ENCODE results near the gene ZBTB45. TPM values are rescaled to one million over a fixed set of nuclear protein-coding genes. Genes with fewer than 3 reads are reported as not detected.
A peak's percentile ranks its signal among the peaks of the same experiment; 100 is the strongest.

The ZBTB45 gene
- total and polyA plus RNA-seq, 10 of the 15 experiments (the other 5 are each of a cell fraction or from before 2014, with no cell fraction given) = 0.29 to 17.2 (median 4.2) TPM

DNA sequence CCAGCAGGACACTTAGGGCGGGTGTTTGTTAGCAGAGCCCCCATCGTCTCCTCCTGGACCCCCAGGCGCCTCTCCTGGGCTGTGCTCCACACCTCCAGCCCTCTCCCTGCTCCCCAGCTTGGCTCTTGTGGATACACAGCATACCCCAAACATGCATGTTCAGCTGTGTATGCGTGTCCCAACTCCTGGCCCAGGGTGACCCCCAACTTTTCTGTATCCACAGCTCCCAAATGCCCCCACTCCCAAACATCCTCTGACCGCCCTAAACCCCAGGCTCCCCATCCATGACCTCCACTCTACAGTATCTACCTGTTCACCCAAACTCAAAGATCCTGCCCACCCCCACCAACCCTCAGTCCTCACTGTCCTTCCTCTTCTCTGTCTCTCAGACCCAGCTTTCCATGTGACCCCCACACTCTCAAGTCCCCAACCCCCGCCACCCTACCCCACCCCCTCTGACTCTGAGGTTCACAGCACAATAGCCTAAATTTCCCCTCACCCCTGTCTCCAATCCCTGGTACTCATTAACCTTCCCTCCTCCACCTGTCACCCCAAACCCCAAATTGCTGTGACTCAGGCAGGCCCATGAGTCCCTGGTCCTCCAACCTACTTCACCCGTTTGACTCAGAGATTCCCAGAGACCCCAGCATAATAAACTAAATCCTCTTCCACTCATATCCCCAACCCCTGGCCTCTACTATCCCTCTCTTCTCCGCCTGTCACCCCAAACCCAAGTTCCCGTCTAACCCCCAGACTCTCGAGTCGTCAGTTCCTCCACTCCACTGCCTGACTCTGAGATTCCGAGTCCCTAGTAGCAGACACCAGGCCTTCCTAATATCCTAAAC is 37.8 kb upstream of the ZBTB45 start:
- Histone ChIP-seq H3K36me3 (ENCODE audit: control insufficient read depth in 2 of 2, insufficient read depth in 2 of 2, low read length in 1 of 2) (peaks cover 5 to 7% of the 10 kb centered on the region in 2 experiments; a peak in 3 of 4 replicates), H3K4me1 (ENCODE audit: control insufficient read depth, insufficient read depth, low read length) (peaks cover 43% of the 10 kb centered on the region), H3K27me3 (replicated peaks in 1 of 2; ENCODE audit: control insufficient read depth in 2 of 2, insufficient read depth in 2 of 2, low read length in 1 of 2) (no peaks in the 10 kb centered on the region), H3K4me2 (ENCODE audit: control insufficient read depth, insufficient read depth) (peak overlapping the region; percentile 96), H2AFZ (ENCODE audit: control insufficient read depth, low read depth, low read length) (no peak overlapping the region), H3K9ac (ENCODE audit: control insufficient read depth, insufficient read depth, low read length) (peak overlapping the region; percentile 97), H3K9me3 (replicated peaks; ENCODE audit: control insufficient read depth, insufficient read depth, low read length) (no peaks in the 10 kb centered on the region), H3K79me2 (ENCODE audit: control insufficient read depth, insufficient read depth, low read length) (peaks cover 45% of the 10 kb centered on the region), H3K4me3 (peak overlapping the region; percentile 99), H4K20me1 (ENCODE audit: control insufficient read depth, insufficient read depth) (no peaks in the 10 kb centered on the region), H3K27ac (ENCODE audit: control insufficient read depth, insufficient read depth) (peak overlapping the region; percentile 86)
- DNase-seq (ENCODE audit: low read depth, low spot score) (no peak), ATAC-seq (no peak), FAIRE-seq (no peak)
- no TSS peak for BruUV-seq (replicated peaks)
- WGBS (ENCODE audit: insufficient coverage, insufficient replicate concordance, low lambda C conversion rate, missing lambda C conversion rate) = 0% methylated on average over 12 of the region's 12 CpGs
- ChIA-PET POLR2A (interaction anchor here (0.6 to 2.5 kb wide), 7 partner anchors 10 to 38 kb away, joined by 3 to 16 read pairs (median 3); partner anchors contain the start of genes MZF1 and ZBTB45), RAD21 (ENCODE audit: unreplicated experiment) (no interaction called here), SMC1A (ENCODE audit: uncharacterized antibody, unreplicated experiment) (interaction anchor here (0.8 to 1.2 kb wide), 2 partner anchors 18 to 36 kb away, joined by 3 to 5 read pairs; no protein-coding TSS in a partner anchor), CTCF (interaction anchor here (0.7 to 1.6 kb wide), 3 partner anchors 18 to 38 kb away, joined by 3 to 4 read pairs (median 4); partner anchors contain the start of gene ZBTB45)
- intact Hi-C loops (cut with micrococcal nuclease; ENCODE audit: unreplicated experiment) (loop anchor here (2.0 kb wide), 1 partner anchor 43 kb away; no protein-coding TSS in a partner anchor), in situ Hi-C loops (cut with MboI) (no loop called here)
- TF ChIP-seq MTA3 (IDR thresholded peaks at IDR 0.05; ENCODE audit: borderline replicate concordance, low read length) (no peak), NBN (IDR thresholded peaks at IDR 0.05) (0 out of 2 replicates have a peak, but pooled peaks have one; percentile 29), SMAD1 (IDR thresholded peaks at IDR 0.05; ENCODE audit: low read depth, partially characterized antibody) (peak; percentile 44)
- TF ChIP-seq, protein P1, sequence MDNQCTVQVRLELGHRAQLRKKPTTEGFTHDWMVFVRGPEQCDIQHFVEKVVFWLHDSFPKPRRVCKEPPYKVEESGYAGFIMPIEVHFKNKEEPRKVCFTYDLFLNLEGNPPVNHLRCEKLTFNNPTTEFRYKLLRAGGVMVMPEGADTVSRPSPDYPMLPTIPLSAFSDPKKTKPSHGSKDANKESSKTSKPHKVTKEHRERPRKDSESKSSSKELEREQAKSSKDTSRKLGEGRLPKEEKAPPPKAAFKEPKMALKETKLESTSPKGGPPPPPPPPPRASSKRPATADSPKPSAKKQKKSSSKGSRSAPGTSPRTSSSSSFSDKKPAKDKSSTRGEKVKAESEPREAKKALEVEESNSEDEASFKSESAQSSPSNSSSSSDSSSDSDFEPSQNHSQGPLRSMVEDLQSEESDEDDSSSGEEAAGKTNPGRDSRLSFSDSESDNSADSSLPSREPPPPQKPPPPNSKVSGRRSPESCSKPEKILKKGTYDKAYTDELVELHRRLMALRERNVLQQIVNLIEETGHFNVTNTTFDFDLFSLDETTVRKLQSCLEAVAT (IDR thresholded peaks at IDR 0.05) = 0 out of 2 replicates have a peak, but pooled peaks have one; percentile 65

Measured in GM12878 (cell line).